ENCODE data around the gene MCF2L2. TPM values are rescaled to one million over a fixed set of nuclear protein-coding genes. Genes with fewer than 3 reads are reported as not detected.
A peak's percentile ranks its signal among the peaks of the same experiment; 100 is the strongest.

The MCF2L2 gene
- total and polyA plus RNA-seq, 9 of the 15 experiments (the other 6 are each of a cell fraction or from before 2014, with no cell fraction given) = 0.56 to 4.2 (median 3.0) TPM

DNA sequence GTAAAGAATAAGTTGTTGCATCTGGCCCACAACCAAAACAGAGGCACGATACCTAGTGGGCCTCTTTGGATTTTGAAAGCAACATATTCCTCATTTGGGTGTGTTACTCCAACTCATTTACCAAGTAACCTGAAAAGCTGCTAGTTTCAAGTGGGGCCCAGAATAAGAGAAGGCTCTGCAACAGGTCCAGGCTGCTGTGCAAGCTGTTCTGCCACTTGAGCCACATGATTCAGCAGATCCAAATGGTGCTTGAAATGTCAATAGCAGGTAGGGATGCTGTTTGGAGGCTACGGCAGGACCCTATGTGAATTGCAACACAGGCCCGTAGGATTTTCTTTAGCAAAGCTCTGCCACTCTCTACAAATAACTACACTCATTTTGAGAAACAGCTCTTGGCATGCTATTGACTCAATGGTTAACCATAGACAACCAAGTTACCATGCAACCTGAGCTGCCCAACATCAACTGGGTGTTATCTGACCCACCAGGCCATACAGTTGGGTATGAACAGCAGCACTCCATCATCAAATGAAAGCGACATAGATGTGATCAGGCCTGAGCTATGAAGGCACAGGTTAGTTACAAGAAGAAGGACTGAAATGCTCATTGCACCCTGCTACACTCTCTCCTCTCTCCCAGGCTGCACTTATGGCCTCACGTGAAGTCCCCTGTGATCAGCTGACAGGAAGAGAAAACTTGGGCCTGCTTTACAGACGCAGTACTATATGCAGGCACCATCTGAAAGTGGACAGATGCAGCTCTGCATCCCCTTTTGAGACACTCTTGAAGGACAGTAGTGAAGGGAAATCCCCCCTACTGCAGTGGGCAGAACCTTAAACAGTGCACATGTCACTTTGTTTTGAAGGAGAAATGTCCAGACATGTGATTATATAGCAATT, 9.5 kb upstream of the MCF2L2 start:
- no peak for FAIRE-seq
- no peak overlapping the region for H3K4me2 ChIP-seq (ENCODE audit: insufficient read depth, low read length)
- intact Hi-C loops (cut with micrococcal nuclease) (no loop called here), in situ Hi-C loops (cut with MboI) (no loop called here)
- H3K9ac ChIP-seq (ENCODE audit: insufficient read depth in 1 of 2, low read depth in 2 of 2, low read length in 2 of 2) = 0 out of 4 replicates have a peak overlapping the region, but pooled peaks of 1 of the 2 experiments have one; percentile 20
- no peaks in the 10 kb centered on the region for H3K9me3 ChIP-seq (replicated peaks; ENCODE audit: control insufficient read depth, insufficient read depth, low read depth, low read length)
- no TSS peak for BruUV-seq (replicated peaks)
- ATAC-seq = no peak
- H3K4me1 ChIP-seq (replicated peaks in 1 of 2; ENCODE audit: control insufficient read depth in 2 of 2, insufficient read depth in 2 of 2, low read length in 2 of 2) = peaks cover 4 to 49% of the 10 kb centered on the region in 2 experiments; a peak in 4 of 5 replicates
- no peaks in the 10 kb centered on the region for H4K20me1 ChIP-seq (replicated peaks; ENCODE audit: control insufficient read depth, insufficient read depth, low read length)
- ChIA-PET POLR2A (interaction anchor here (3.2 kb wide), 1 partner anchor 11 kb away, joined by 19 read pairs; no protein-coding TSS in a partner anchor), CTCF (ENCODE audit: low intra/inter-chr PET ratio) (no interaction called here)
- H3K4me3 ChIP-seq = no peak overlapping the region
- peak overlapping the region; percentile 81 for H2AFZ ChIP-seq (ENCODE audit: low read depth, low read length)
- H3K9me1 ChIP-seq (ENCODE audit: control insufficient read depth, insufficient read depth, low read length) = no peaks in the 10 kb centered on the region
- H3K27ac ChIP-seq (ENCODE audit: extremely low read depth, low read depth, low read length) = no peak overlapping the region
- H3K36me3 ChIP-seq (ENCODE audit: control insufficient read depth, insufficient read depth, low read length) = no peaks in the 10 kb centered on the region
- TF ChIP-seq SMARCE1 (IDR thresholded peaks at IDR 0.05) = no peak
- TF ChIP-seq, protein P1, sequence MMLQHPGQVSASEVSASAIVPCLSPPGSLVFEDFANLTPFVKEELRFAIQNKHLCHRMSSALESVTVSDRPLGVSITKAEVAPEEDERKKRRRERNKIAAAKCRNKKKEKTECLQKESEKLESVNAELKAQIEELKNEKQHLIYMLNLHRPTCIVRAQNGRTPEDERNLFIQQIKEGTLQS (IDR thresholded peaks at IDR 0.05) = no peak
- TF ChIP-seq, protein P1 (CRISPR knock-in tag; conservative IDR thresholded peaks at IDR 0.05) = no peak
- no peak for TF ChIP-seq ZNF707 (CRISPR knock-in tag; conservative IDR thresholded peaks at IDR 0.05)
- no peak for TF ChIP-seq NUFIP1 (IDR thresholded peaks at IDR 0.05; ENCODE audit: partially characterized antibody)
- TF ChIP-seq, protein P2, sequence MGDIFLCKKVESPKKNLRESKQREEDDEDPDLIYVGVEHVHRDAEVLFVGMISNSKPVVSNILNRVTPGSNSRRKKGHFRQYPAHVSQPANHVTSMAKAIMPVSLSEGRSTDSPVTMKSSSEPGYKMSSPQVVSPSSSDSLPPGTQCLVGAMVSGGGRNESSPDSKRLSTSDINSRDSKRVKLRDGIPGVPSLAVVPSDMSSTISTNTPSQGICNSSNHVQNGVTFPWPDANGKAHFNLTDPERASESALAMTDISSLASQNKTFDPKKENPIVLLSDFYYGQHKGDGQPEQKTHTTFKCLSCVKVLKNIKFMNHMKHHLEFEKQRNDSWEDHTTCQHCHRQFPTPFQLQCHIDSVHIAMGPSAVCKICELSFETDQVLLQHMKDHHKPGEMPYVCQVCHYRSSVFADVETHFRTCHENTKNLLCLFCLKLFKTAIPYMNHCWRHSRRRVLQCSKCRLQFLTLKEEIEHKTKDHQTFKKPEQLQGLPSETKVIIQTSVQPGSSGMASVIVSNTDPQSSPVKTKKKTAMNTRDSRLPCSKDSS (IDR thresholded peaks at IDR 0.05; ENCODE audit: low read depth, partially characterized antibody) = no peak
- no peak for TF ChIP-seq HMGN3 (IDR thresholded peaks at IDR 0.05; ENCODE audit: borderline replicate concordance, extremely low read depth, insufficient read length, low read depth, low read length)
- H3K27me3 ChIP-seq (ENCODE audit: control insufficient read depth in 2 of 2, insufficient read depth in 2 of 2, low read length in 2 of 2) = no peaks in the 10 kb centered on the region
- no peaks in the 10 kb centered on the region for H3K79me2 ChIP-seq (ENCODE audit: control insufficient read depth, insufficient read depth, low read length)
- WGBS (ENCODE audit: insufficient coverage, low coverage, missing lambda C conversion rate) = 55% methylated on average over 6 of the region's 6 CpGs
- DNase-seq (ENCODE audit: extremely low read depth in 1 of 4, low spot score in 3 of 4) = no peak
